ENCODE results near the gene CLCA2.

CLCA2 gene

GRCh38 chr1:86388777-86389176, 35.2 kb upstream of the CLCA2 start:
- no peak for ATAC-seq
- no peak for TF ChIP-seq CREB5 (CRISPR knock-in tag; IDR thresholded peaks at IDR 0.05; ENCODE audit: low read depth)
- no peak for TF ChIP-seq TSHZ2 (CRISPR knock-in tag; IDR thresholded peaks at IDR 0.05)
- no peak for TF ChIP-seq POU6F1 (CRISPR knock-in tag; IDR thresholded peaks at IDR 0.05; ENCODE audit: borderline replicate concordance, low read depth)
- no peak for TF ChIP-seq OSR1 (CRISPR knock-in tag; IDR thresholded peaks at IDR 0.05)
- TF ChIP-seq PPARA (CRISPR knock-in tag; IDR thresholded peaks at IDR 0.05; ENCODE audit: borderline replicate concordance) = no peak
- no peak for TF ChIP-seq TOX (CRISPR knock-in tag; IDR thresholded peaks at IDR 0.05; ENCODE audit: borderline replicate concordance)
- TF ChIP-seq GLIS3 (CRISPR knock-in tag; IDR thresholded peaks at IDR 0.05) = no peak
- TF ChIP-seq CSRNP3 (CRISPR knock-in tag; IDR thresholded peaks at IDR 0.05) = no peak
- no peak for TF ChIP-seq RARB (CRISPR knock-in tag; IDR thresholded peaks at IDR 0.05)
- no peak for TF ChIP-seq ZC3H10 (CRISPR knock-in tag; IDR thresholded peaks at IDR 0.05)
- TF ChIP-seq ZNF8 (CRISPR knock-in tag; IDR thresholded peaks at IDR 0.05) = no peak
- no peak for TF ChIP-seq SNAI2 (CRISPR knock-in tag; IDR thresholded peaks at IDR 0.05)
- TF ChIP-seq ARNTL (CRISPR knock-in tag; IDR thresholded peaks at IDR 0.05; ENCODE audit: borderline replicate concordance, low read depth) = no peak
- TF ChIP-seq TCF4 (CRISPR knock-in tag; IDR thresholded peaks at IDR 0.05; ENCODE audit: borderline replicate concordance) = no peak
- no peak for TF ChIP-seq BACH2 (CRISPR knock-in tag; IDR thresholded peaks at IDR 0.05; ENCODE audit: borderline replicate concordance)
- no peak for TF ChIP-seq ESRRG (CRISPR knock-in tag; IDR thresholded peaks at IDR 0.05)
- no peak for TF ChIP-seq CSDC2 (CRISPR knock-in tag; IDR thresholded peaks at IDR 0.05)
- TF ChIP-seq ZFP3 (CRISPR knock-in tag; IDR thresholded peaks at IDR 0.05) = no peak
- no peak for TF ChIP-seq PATZ1 (CRISPR knock-in tag; IDR thresholded peaks at IDR 0.05; ENCODE audit: borderline replicate concordance)

- no peak for ATAC-seq
- no peak for TF ChIP-seq TCF4 (CRISPR knock-in tag; IDR thresholded peaks at IDR 0.05; ENCODE audit: borderline replicate concordance)
- no peak for TF ChIP-seq TOX (CRISPR knock-in tag; IDR thresholded peaks at IDR 0.05; ENCODE audit: borderline replicate concordance)
- no peak for TF ChIP-seq GLIS3 (CRISPR knock-in tag; IDR thresholded peaks at IDR 0.05)
- TF ChIP-seq BACH2 (CRISPR knock-in tag; IDR thresholded peaks at IDR 0.05; ENCODE audit: borderline replicate concordance) = no peak
- no peak for TF ChIP-seq PATZ1 (CRISPR knock-in tag; IDR thresholded peaks at IDR 0.05; ENCODE audit: borderline replicate concordance)
- TF ChIP-seq ESRRG (CRISPR knock-in tag; IDR thresholded peaks at IDR 0.05) = no peak
- no peak for TF ChIP-seq RARB (CRISPR knock-in tag; IDR thresholded peaks at IDR 0.05)
- TF ChIP-seq ZFP30 (CRISPR knock-in tag; IDR thresholded peaks at IDR 0.05) = no peak
- TF ChIP-seq PPARA (CRISPR knock-in tag; IDR thresholded peaks at IDR 0.05; ENCODE audit: borderline replicate concordance) = no peak
- no peak for TF ChIP-seq TSHZ2 (CRISPR knock-in tag; IDR thresholded peaks at IDR 0.05)
Measured at GRCh38 chr1:86389307-86389706, 34.7 kb upstream of the CLCA2 start.

All from SK-N-SH treated with all-trans-retinoic acid at 6 μM for 48 hours (cell line).